GM12878 (cell line): ENCODE measurements around the gene PTTG2. TPM values are rescaled to one million over a fixed set of nuclear protein-coding genes. Genes with fewer than 3 reads are reported as not detected.

ENCODE experiments used
- ATAC-seq: fragments of 200-7000 bp; cut with Tn5 transposase; 3 replicates; pipeline ENCODE4 v1.9.1; 2020; ENCODE audit warnings: mild to moderate bottlenecking, moderate library complexity
- BruUV-seq: library from RNA; stranded (reverse); fragments of 400-500 nt; replicated peaks from 2 replicates; lab custom pipeline; 2021; lab: Mats Ljungman, UMichigan
- CTCF ChIA-PET: fragments of 300-600 bp; sonication (Branson Sonifier 250); formaldehyde crosslinking; extraction: SDS; loops from one replicate; lab custom pipeline; 2021; ENCODE audit warnings: inconsistent platforms; lab: Yijun Ruan, JAX
- POLR2A ChIA-PET: fragments of 350-600 bp; formaldehyde crosslinking; extraction: SDS; loops from one replicate; lab custom pipeline; 2021; ENCODE audit warnings: inconsistent platforms; lab: Charles Lee
- RAD21 ChIA-PET: fragments of 300-600 bp; sonication (Branson Sonifier 250); formaldehyde crosslinking; loops from one replicate; lab custom pipeline; 2023; ENCODE audit warnings: antibody characterized with exemption; ENCODE audit not compliant: unreplicated experiment; lab: Charles Lee
- SMC1A ChIA-PET: fragments of 300-600 bp; sonication (Branson Sonifier 250); formaldehyde crosslinking; loops from one replicate; lab custom pipeline; 2023; ENCODE audit not compliant: unreplicated experiment, uncharacterized antibody; lab: Charles Lee
- DNase-seq: peaks from one replicate; pipeline ENCODE4 v3.0.0-alpha.2; 2011; ENCODE audit warnings: low read depth, low spot score
- FAIRE-seq: peaks from 3 replicates; lab custom pipeline; 2011; peaks lifted over from hg19 to GRCh38; lab: Jason Lieb, UNC
- H2AFZ ChIP-seq: 2 replicates; pipeline ENCODE4 v1.6.0; 2011; ENCODE audit warnings: low read depth, low read length, control low read depth; ENCODE audit not compliant: control insufficient read depth
- H3K27ac ChIP-seq: 2 replicates; pipeline ENCODE4 v1.5.1; 2011; ENCODE audit warnings: control low read depth; ENCODE audit not compliant: control insufficient read depth, insufficient read depth
- H3K27me3 ChIP-seq, 2 experiments: replicated peaks in 1 of 2; 2 replicates each; pipeline versions ENCODE4 v1.6.0 to v1.6.1; 2011; ENCODE audit warnings: low read length in 1 of 2; ENCODE audit not compliant: control insufficient read depth in 2 of 2, insufficient read depth in 2 of 2
- H3K36me3 ChIP-seq, 2 experiments: 2 replicates each; pipeline ENCODE4 v1.5.1; 2011; ENCODE audit warnings: low read length in 1 of 2; ENCODE audit not compliant: control insufficient read depth in 2 of 2, insufficient read depth in 2 of 2
- H3K4me1 ChIP-seq: 2 replicates; pipeline ENCODE4 v1.6.1; 2011; ENCODE audit warnings: mild to moderate bottlenecking, low read length, moderate library complexity, mixed read lengths; ENCODE audit not compliant: control insufficient read depth, insufficient read depth
- H3K4me2 ChIP-seq: 2 replicates; pipeline ENCODE4 v1.6.0; 2011; ENCODE audit warnings: control low read depth; ENCODE audit not compliant: control insufficient read depth, insufficient read depth
- H3K4me3 ChIP-seq: fragments of 200-600 bp; sonication (generic); 2 replicates; pipeline ENCODE4 v1.5.1; 2016
- H3K79me2 ChIP-seq: 2 replicates; pipeline ENCODE4 v1.6.0; 2011; ENCODE audit warnings: low read length; ENCODE audit not compliant: control insufficient read depth, insufficient read depth
- H3K9ac ChIP-seq: 2 replicates; pipeline ENCODE4 v1.8.0; 2011; ENCODE audit warnings: low read length, control low read depth, mixed read lengths; ENCODE audit not compliant: control insufficient read depth, insufficient read depth
- H3K9me3 ChIP-seq: replicated peaks from 3 replicates; pipeline ENCODE4 v1.5.1; 2011; ENCODE audit warnings: mild to moderate bottlenecking, low read length; ENCODE audit not compliant: control insufficient read depth, insufficient read depth
- H4K20me1 ChIP-seq: 2 replicates; pipeline ENCODE4 v1.6.0; 2011; ENCODE audit not compliant: control insufficient read depth, insufficient read depth
- ASH2L ChIP-seq: fragments of 300-600, 200-600 bp; sonication (generic); IDR thresholded peaks from 2 replicates; pipeline ENCODE4 v1.6.1; 2017; ENCODE audit warnings: low read depth, mild to moderate bottlenecking, borderline replicate concordance
- CHD2 ChIP-seq: IDR thresholded peaks from 2 replicates; pipeline ENCODE4 v1.6.1; 2011; ENCODE audit warnings: low read depth, low read length, improper control_type of control experiment, borderline replicate concordance
- EP300 ChIP-seq, 2 experiments: fragments of 150-350 bp in 1 of 2; IDR thresholded peaks; 2 replicates each; pipeline ENCODE4 v1.6.1; 2011 to 2012; ENCODE audit warnings: low read depth in 2 of 2, low read length in 2 of 2, borderline replicate concordance in 1 of 2, improper control_type of control experiment in 1 of 2, inconsistent platforms in 1 of 2; ENCODE audit not compliant: control insufficient read depth in 1 of 2
- FOS ChIP-seq: IDR thresholded peaks from 3 replicates; pipeline ENCODE4 v1.6.1; 2011; ENCODE audit warnings: borderline replicate concordance; ENCODE audit not compliant: insufficient read length; ENCODE audit errors: extremely low read depth
- NRF1 ChIP-seq: conservative IDR thresholded peaks from 2 replicates; pipeline ENCODE4 v1.6.1; 2011; ENCODE audit warnings: mild to moderate bottlenecking, low read depth, low read length, improper control_type of control experiment
- SMAD1 ChIP-seq: fragments of 450-650 bp; IDR thresholded peaks from 2 replicates; pipeline ENCODE4 v1.6.1; 2018; ENCODE audit warnings: mild to moderate bottlenecking, low read depth; ENCODE audit not compliant: partially characterized antibody
- STAT3 ChIP-seq: IDR thresholded peaks from 2 replicates; pipeline ENCODE4 v1.6.1; 2011; ENCODE audit warnings: low read depth, low read length, improper control_type of control experiment
- WGBS: methylation state at CpG from one replicate; pipeline ENCODE4 v1.1.6; 2016; ENCODE audit warnings: low lambda C conversion rate; ENCODE audit not compliant: insufficient replicate concordance, insufficient coverage; ENCODE audit errors: missing lambda C conversion rate; 5-methylcytosine and 5-hydroxymethylcytosine counted together
- in situ Hi-C: fragments of 300-500 bp; cut with MboI; formaldehyde crosslinking; loops from 9 replicates; pipeline ENCODE4 v1.14.3; 2018; ENCODE audit warnings: mixed read lengths
- intact Hi-C: fragments of 100-400 bp; cut with micrococcal nuclease; formaldehyde crosslinking; loops from one replicate; pipeline ENCODE4 v1.14.2; 2022; ENCODE audit not compliant: unreplicated experiment
- polyA plus RNA-seq, 11 experiments: library from polyadenylated mRNA; depleted of rRNA in 4 of 11; unstranded in 6 of 11; stranded (reverse) in 5 of 11; fragments of >200 nt; fragmentation: Nextera tagmentation in 4 of 11; fragmentation: Illumina TruSeq in 1 of 11; extraction: Ambion mirVana in 4 of 11; extraction: Trizol in 1 of 11; gene quantifications; 1 replicate in 1 of 11; 2 replicates in 10 of 11; pipeline versions ENCODE4 v1.2.1 to v1.2.3, GENCODE V29; 2011 to 2016; ENCODE audit warnings: inconsistent platforms in 2 of 11, missing spikeins in 2 of 11, low read depth in 1 of 11
- total RNA-seq, 4 experiments: library from RNA; depleted of rRNA in 3 of 4; stranded (reverse); fragments of >200 nt in 3 of 4; fragmentation: Illumina TruSeq in 1 of 4; extraction: Trizol in 1 of 4; gene quantifications; 2 replicates each; pipeline versions ENCODE4 v1.2.1 to v1.2.3, GENCODE V29; 2013 to 2021
- TF ChIP-seq, protein P1 (sequence below): fragments of 450-650 bp; IDR thresholded peaks from 2 replicates; pipeline ENCODE4 v1.6.1; 2017; ENCODE audit warnings: mild to moderate bottlenecking, moderate library complexity

PTTG2 gene
- total and polyA plus RNA-seq, 10 of the 15 experiments (the other 5 are each of a cell fraction or from before 2014, with no cell fraction given): 0.09 to 0.54 (median 0.39) TPM; not detected in 4

- H3K27ac ChIP-seq: no peak overlapping the region
- intact Hi-C loops (no loop called here), in situ Hi-C loops (no loop called here)
- H3K4me2 ChIP-seq: no peak overlapping the region
- no TSS peak for BruUV-seq
- SMC1A ChIA-PET: no interaction called here
- no peak for TF ChIP-seq CHD2
- TF ChIP-seq SMAD1: no peak
- no peak for TF ChIP-seq FOS
- TF ChIP-seq ASH2L: no peak
- CTCF ChIA-PET: interaction anchor here (0.6 kb wide), 1 partner anchor 11 kb away, joined by 3 read pairs; no protein-coding TSS in a partner anchor
- no peaks in the 10 kb centered on the region for H3K79me2 ChIP-seq
- H3K9me3 ChIP-seq: no peaks in the 10 kb centered on the region; the same call in 2 of the 3 replicates
- H3K4me1 ChIP-seq: no peaks in the 10 kb centered on the region
- WGBS: 80% methylated on average over 7 of the region's 7 CpGs
- H3K9ac ChIP-seq: no peak overlapping the region
- POLR2A ChIA-PET: interaction anchor here (1.0 kb wide), 1 partner anchor 86 kb away, joined by 3 read pairs; no protein-coding TSS in a partner anchor
- no peak overlapping the region for H3K4me3 ChIP-seq
- no peak for ATAC-seq
- RAD21 ChIA-PET: no interaction called here
- no peak for DNase-seq
- H2AFZ ChIP-seq: no peak overlapping the region
- H4K20me1 ChIP-seq: no peaks in the 10 kb centered on the region
- H3K36me3 ChIP-seq: no peaks in the 10 kb centered on the region; a peak in 2 of 4 replicates
- FAIRE-seq: no peak
- H3K27me3 ChIP-seq: no peaks in the 10 kb centered on the region
These were observed 23.2 kb upstream of the PTTG2 start for GRCh38 chr4:37936889-37937498.

DNA sequence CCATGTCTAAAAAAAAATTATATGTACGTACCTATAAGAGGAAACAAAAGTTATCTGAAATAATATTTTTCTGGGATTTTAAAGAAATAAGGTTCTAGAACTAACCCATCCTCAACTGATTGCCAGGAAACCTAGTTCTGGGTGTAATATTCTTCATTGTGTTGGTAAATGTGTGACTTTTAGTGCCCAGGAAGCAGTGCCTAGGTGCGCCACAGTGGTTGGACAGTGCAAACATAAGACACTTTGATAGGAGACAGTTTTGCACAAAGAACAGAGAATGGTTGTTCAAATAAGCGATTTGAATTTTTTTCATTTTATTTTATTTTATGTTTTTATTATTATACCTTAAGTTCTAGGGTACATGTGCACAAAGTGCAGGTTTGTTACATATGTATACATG is 22.0 kb upstream of the PTTG2 start:
- POLR2A ChIA-PET: no interaction called here
- Histone ChIP-seq H2AFZ (no peak overlapping the region), H3K9ac (no peak overlapping the region), H3K4me2 (no peak overlapping the region), H3K4me1 (no peaks in the 10 kb centered on the region), H3K27ac (no peak overlapping the region), H3K36me3 (no peaks in the 10 kb centered on the region; a peak in 2 of 4 replicates), H3K27me3 (no peaks in the 10 kb centered on the region), H3K4me3 (no peak overlapping the region), H3K79me2 (no peaks in the 10 kb centered on the region), H4K20me1 (no peaks in the 10 kb centered on the region), H3K9me3 (no peaks in the 10 kb centered on the region; the same call in 2 of the 3 replicates)
- no TSS peak for BruUV-seq
- WGBS: 95% methylated on average over 3 of the region's 3 CpGs
- intact Hi-C loops (no loop called here), in situ Hi-C loops (no loop called here)
- CTCF ChIA-PET: no interaction called here
- ATAC-seq: no peak
- RAD21 ChIA-PET: no interaction called here
- TF ChIP-seq EP300 (IDR thresholded peaks at IDR 0.05; ENCODE audit: borderline replicate concordance in 1 of 2, control insufficient read depth in 1 of 2, low read depth in 2 of 2, low read length in 2 of 2) (no peak), STAT3 (no peak), NRF1 (no peak)
- TF ChIP-seq, protein P1, sequence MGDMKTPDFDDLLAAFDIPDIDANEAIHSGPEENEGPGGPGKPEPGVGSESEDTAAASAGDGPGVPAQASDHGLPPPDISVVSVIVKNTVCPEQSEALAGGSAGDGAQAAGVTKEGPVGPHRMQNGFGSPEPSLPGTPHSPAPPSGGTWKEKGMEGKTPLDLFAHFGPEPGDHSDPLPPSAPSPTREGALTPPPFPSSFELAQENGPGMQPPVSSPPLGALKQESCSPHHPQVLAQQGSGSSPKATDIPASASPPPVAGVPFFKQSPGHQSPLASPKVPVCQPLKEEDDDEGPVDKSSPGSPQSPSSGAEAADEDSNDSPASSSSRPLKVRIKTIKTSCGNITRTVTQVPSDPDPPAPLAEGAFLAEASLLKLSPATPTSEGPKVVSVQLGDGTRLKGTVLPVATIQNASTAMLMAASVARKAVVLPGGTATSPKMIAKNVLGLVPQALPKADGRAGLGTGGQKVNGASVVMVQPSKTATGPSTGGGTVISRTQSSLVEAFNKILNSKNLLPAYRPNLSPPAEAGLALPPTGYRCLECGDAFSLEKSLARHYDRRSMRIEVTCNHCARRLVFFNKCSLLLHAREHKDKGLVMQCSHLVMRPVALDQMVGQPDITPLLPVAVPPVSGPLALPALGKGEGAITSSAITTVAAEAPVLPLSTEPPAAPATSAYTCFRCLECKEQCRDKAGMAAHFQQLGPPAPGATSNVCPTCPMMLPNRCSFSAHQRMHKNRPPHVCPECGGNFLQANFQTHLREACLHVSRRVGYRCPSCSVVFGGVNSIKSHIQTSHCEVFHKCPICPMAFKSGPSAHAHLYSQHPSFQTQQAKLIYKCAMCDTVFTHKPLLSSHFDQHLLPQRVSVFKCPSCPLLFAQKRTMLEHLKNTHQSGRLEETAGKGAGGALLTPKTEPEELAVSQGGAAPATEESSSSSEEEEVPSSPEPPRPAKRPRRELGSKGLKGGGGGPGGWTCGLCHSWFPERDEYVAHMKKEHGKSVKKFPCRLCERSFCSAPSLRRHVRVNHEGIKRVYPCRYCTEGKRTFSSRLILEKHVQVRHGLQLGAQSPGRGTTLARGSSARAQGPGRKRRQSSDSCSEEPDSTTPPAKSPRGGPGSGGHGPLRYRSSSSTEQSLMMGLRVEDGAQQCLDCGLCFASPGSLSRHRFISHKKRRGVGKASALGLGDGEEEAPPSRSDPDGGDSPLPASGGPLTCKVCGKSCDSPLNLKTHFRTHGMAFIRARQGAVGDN: no peak
- no peak for FAIRE-seq
- SMC1A ChIA-PET: no interaction called here
- no peak for DNase-seq
